HG03342 (cell line): ENCODE data around the gene ADSS1.

ENCODE experiments used
- ATAC-seq: cut with Tn5 transposase; IDR thresholded peaks from one replicate; pipeline ENCODE4 v1.9.1; 2021; ENCODE audit warnings: mild to moderate bottlenecking, moderate library complexity; ENCODE audit not compliant: unreplicated experiment

The ADSS1 gene

GRCh38 chr14:104697892-104698583, 26.0 kb upstream of the ADSS1 start:
- no peak for ATAC-seq

GRCh38 chr14:104698688-104699425, 25.2 kb upstream of the ADSS1 start:
- ATAC-seq: no peak

- ATAC-seq: no peak
These were observed 24.6 kb upstream of the ADSS1 start for GRCh38 chr14:104699426-104699748.

- no peak for ATAC-seq
These were observed 23.8 kb upstream of the ADSS1 start for GRCh38 chr14:104700225-104700651.

- ATAC-seq: no peak
These were observed 23.2 kb upstream of the ADSS1 start for GRCh38 chr14:104700747-104701217.

GRCh38 chr14:104701383-104702076, 22.5 kb upstream of the ADSS1 start:
- no peak for ATAC-seq

- no peak for ATAC-seq
These were observed 21.9 kb upstream of the ADSS1 start for GRCh38 chr14:104702106-104702505.

- no peak for ATAC-seq
These were observed 21.4 kb upstream of the ADSS1 start for GRCh38 chr14:104702673-104703072.

- no peak for ATAC-seq
These were observed 20.8 kb upstream of the ADSS1 start for GRCh38 chr14:104703269-104703668.

GRCh38 chr14:104704252-104704651, 19.8 kb upstream of the ADSS1 start:
- no peak for ATAC-seq

- ATAC-seq: no peak
These were observed 18.5 kb upstream of the ADSS1 start for GRCh38 chr14:104705340-104706047.

GRCh38 chr14:104706733-104707607, 17.1 kb upstream of the ADSS1 start:
- no peak for ATAC-seq

- ATAC-seq: no peak
These were observed 16.1 kb upstream of the ADSS1 start for GRCh38 chr14:104707608-104708595.

GRCh38 chr14:104708606-104709268, 15.3 kb upstream of the ADSS1 start:
- no peak for ATAC-seq

GRCh38 chr14:104709387-104710039, 14.5 kb upstream of the ADSS1 start:
- no peak for ATAC-seq

GRCh38 chr14:104710071-104710735, 13.8 kb upstream of the ADSS1 start:
- no peak for ATAC-seq
